H1 (cell line): ENCODE results near the gene NUP210.

ENCODE experiments used
- CBX5 ChIP-seq: fragments of 300-800, 300-1000 bp; sonication (generic); IDR thresholded peaks from 2 replicates; pipeline ENCODE4 v1.7.1; 2016; ENCODE audit warnings: antibody characterized with exemption, low read length, low read depth
- CTCF ChIP-seq, 3 experiments: IDR thresholded peaks; 1 replicate in 2 of 3; 2 replicates in 1 of 3; pipeline versions ENCODE4 v1.5.1 to v1.6.1; 2011; ENCODE audit warnings: low read length in 3 of 3, mild to moderate bottlenecking in 3 of 3, inconsistent platforms in 2 of 3, low read depth in 1 of 3, moderate library complexity in 1 of 3; ENCODE audit not compliant: insufficient read depth in 1 of 3; ENCODE audit errors: control extremely low read depth in 1 of 3
- EGR1 ChIP-seq: IDR thresholded peaks from 2 replicates; pipeline ENCODE4 v1.6.1; 2011; ENCODE audit warnings: low read depth, low read length, borderline replicate concordance
- EP300 ChIP-seq, 2 experiments: IDR thresholded peaks; 1 replicate in 1 of 2; 2 replicates in 1 of 2; pipeline ENCODE4 v1.6.1; 2011 to 2012; ENCODE audit warnings: low read depth in 2 of 2, low read length in 2 of 2, mild to moderate bottlenecking in 2 of 2, borderline replicate concordance in 1 of 2, inconsistent platforms in 1 of 2, moderate library complexity in 1 of 2
- HDAC2 ChIP-seq, 2 experiments: fragments of 300-600 bp in 1 of 2; sonication (generic) in 1 of 2; IDR thresholded peaks; 2 replicates each; pipeline ENCODE4 v1.6.1; 2011 to 2012; ENCODE audit warnings: low read depth in 2 of 2, low read length in 2 of 2, mild to moderate bottlenecking in 2 of 2, moderate library complexity in 2 of 2, borderline replicate concordance in 1 of 2, inconsistent platforms in 1 of 2
- JUND ChIP-seq: IDR thresholded peaks from 2 replicates; pipeline ENCODE4 v1.6.1; 2011; ENCODE audit warnings: mild to moderate bottlenecking, improper control_type of control experiment, low read length
- KDM5A ChIP-seq: fragments of 200-600 bp; IDR thresholded peaks from 2 replicates; pipeline ENCODE4 v1.7.1; 2012; ENCODE audit warnings: mild to moderate bottlenecking, low read length, inconsistent platforms, mixed read lengths
- POLR2AphosphoS5 ChIP-seq: IDR thresholded peaks from 2 replicates; pipeline ENCODE4 v1.6.1; 2011; ENCODE audit warnings: low read depth, low read length
- TEAD4 ChIP-seq: IDR thresholded peaks from 2 replicates; pipeline ENCODE4 v1.6.1; 2012; ENCODE audit warnings: low read depth, low read length, inconsistent platforms, mixed read lengths
- USF2 ChIP-seq: IDR thresholded peaks from 2 replicates; pipeline ENCODE4 v1.6.1; 2011; ENCODE audit warnings: low read length, improper control_type of control experiment
- ZNF274 ChIP-seq: IDR thresholded peaks from 2 replicates; pipeline ENCODE4 v1.7.0; 2012; ENCODE audit warnings: low read length, borderline replicate concordance; ENCODE audit errors: extremely low read depth

DNA sequence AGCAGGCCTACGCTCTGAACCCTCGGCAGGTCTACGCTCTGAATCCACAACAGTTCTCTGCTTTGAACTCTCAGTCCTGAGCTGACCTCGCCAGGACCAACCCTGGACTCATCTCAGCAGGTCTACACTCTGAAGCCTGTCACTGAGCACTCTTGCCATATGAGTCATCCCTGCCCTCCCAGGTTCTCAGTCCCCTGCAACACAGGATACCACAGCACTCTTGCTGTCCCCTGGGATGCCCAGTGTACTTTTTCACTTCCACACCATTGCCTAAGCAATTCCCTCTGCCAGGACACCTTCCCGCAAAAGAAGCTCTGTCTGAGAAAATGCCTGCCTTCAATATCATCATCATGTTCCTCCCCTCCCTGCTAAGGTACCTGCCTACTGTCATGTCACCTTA is 42.0 kb downstream of the NUP210 start:
- TF ChIP-seq JUND (no peak), HDAC2 (IDR thresholded peaks at IDR 0.05; ENCODE audit: borderline replicate concordance in 1 of 2, low read depth in 2 of 2, low read length in 2 of 2) (no peak), KDM5A (no peak), ZNF274 (no peak), CTCF (IDR thresholded peaks at IDR 0.05; ENCODE audit: control extremely low read depth in 1 of 3, insufficient read depth in 1 of 3, low read depth in 1 of 3, low read length in 3 of 3) (no peak), EP300 (IDR thresholded peaks at IDR 0.05; ENCODE audit: borderline replicate concordance in 1 of 2, low read depth in 2 of 2, low read length in 2 of 2) (no peak), POLR2AphosphoS5 (no peak), TEAD4 (no peak), EGR1 (no peak), CBX5 (no peak), USF2 (no peak)
